ENCODE results near the gene C1QTNF3.

DNA sequence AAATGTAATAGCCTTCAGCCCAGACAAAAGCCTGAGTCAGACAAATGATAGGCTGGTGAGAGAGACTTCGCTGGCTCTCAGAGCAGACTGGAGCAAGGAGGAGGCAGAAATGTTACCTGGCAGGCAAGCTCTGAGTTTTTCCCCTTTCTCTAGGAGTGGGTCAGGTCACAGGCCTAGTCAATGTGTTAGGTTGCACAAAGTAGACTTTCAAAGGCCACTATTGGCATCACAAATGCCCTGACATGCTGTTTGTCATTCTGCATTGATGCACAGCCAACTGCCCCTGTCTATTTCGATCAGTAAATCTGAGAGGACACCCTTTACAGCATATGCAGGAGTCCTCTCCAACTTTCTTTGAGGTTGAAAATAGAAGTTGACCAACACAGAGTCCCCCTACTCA lies 15.5 kb upstream of the C1QTNF3 start:
- no peak for TF ChIP-seq POLR2A (IDR thresholded peaks at IDR 0.05)
- TF ChIP-seq, protein P1, sequence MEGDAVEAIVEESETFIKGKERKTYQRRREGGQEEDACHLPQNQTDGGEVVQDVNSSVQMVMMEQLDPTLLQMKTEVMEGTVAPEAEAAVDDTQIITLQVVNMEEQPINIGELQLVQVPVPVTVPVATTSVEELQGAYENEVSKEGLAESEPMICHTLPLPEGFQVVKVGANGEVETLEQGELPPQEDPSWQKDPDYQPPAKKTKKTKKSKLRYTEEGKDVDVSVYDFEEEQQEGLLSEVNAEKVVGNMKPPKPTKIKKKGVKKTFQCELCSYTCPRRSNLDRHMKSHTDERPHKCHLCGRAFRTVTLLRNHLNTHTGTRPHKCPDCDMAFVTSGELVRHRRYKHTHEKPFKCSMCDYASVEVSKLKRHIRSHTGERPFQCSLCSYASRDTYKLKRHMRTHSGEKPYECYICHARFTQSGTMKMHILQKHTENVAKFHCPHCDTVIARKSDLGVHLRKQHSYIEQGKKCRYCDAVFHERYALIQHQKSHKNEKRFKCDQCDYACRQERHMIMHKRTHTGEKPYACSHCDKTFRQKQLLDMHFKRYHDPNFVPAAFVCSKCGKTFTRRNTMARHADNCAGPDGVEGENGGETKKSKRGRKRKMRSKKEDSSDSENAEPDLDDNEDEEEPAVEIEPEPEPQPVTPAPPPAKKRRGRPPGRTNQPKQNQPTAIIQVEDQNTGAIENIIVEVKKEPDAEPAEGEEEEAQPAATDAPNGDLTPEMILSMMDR (IDR thresholded peaks at IDR 0.05): no peak
